HCT116 (cell line): ENCODE measurements around the gene GLIPR2. TPM values are rescaled to one million over a fixed set of nuclear protein-coding genes. Genes with fewer than 3 reads are reported as not detected.

Source experiments
- ATAC-seq: fragments of 200-7000 bp; cut with Tn5 transposase; 2 replicates; pipeline ENCODE4 v1.9.1; 2020; ENCODE audit warnings: mild to moderate bottlenecking, moderate library complexity
- BruUV-seq: library from RNA; stranded (reverse); fragments of 400-500 nt; replicated peaks from 2 replicates; lab custom pipeline; 2021; lab: Mats Ljungman, UMichigan
- CTCF ChIA-PET: fragments of 300-600 bp; sonication (Branson Sonifier 250); formaldehyde crosslinking; loops from one replicate; lab custom pipeline; 2021; ENCODE audit warnings: antibody characterized with exemption; lab: Charles Lee
- POLR2A ChIA-PET: fragments of 300-600, 350-600 bp; sonication (Branson Sonifier 250); formaldehyde crosslinking; loops from one replicate; lab custom pipeline; 2021; ENCODE audit warnings: antibody characterized with exemption; lab: Charles Lee
- RAD21 ChIA-PET, 2 experiments: fragments of 300-600 bp; sonication (Branson Sonifier 250); formaldehyde crosslinking; loops; one replicate each; lab custom pipeline; 2023; ENCODE audit warnings: low total read pairs in 2 of 2; ENCODE audit not compliant: uncharacterized antibody in 2 of 2, unreplicated experiment in 2 of 2, low non-redundant PET in 1 of 2; lab: Charles Lee
- DNase-seq: peaks from one replicate; pipeline ENCODE4 v3.0.0-alpha.2; 2010; ENCODE audit warnings: low read depth, low spot score
- H2AFZ ChIP-seq: fragments of 200-600 bp; shearing (Covaris generic), sonication (generic); 2 replicates; pipeline ENCODE4 v1.6.1; 2017; ENCODE audit warnings: low read depth, mixed run types, mixed read lengths, antibody characterized with exemption, low read length; ENCODE audit not compliant: poor library complexity, severe bottlenecking
- H3K27ac ChIP-seq: 2 replicates; pipeline ENCODE4 v1.5.1; 2012; ENCODE audit warnings: low read depth, low read length
- H3K27me3 ChIP-seq: fragments of 200-600 bp; sonication (generic); 2 replicates; pipeline ENCODE4 v1.6.1; 2016; ENCODE audit warnings: mixed run types, low read length, mixed read lengths; ENCODE audit not compliant: insufficient read depth
- H3K36me3 ChIP-seq, 2 experiments: fragments of 200-500 bp in 1 of 2; fragments of 200-600 bp in 1 of 2; sonication (Bioruptor generic) in 1 of 2; sonication (generic) in 1 of 2; 2 replicates each; pipeline versions ENCODE4 v1.5.1 to v1.6.1; 2014 to 2016; ENCODE audit warnings: low read length in 2 of 2, inconsistent platforms in 1 of 2, mixed read lengths in 1 of 2, mixed run types in 1 of 2; ENCODE audit not compliant: insufficient read depth in 2 of 2, control insufficient read depth in 1 of 2
- H3K4me1 ChIP-seq, 2 experiments: fragments of 200-600 bp in 1 of 2; sonication (generic) in 1 of 2; 2 replicates each; pipeline versions ENCODE4 v1.5.1 to v1.6.1; 2012 to 2017; ENCODE audit warnings: low read length in 2 of 2, inconsistent platforms in 1 of 2, mild to moderate bottlenecking in 1 of 2, mixed read lengths in 1 of 2, mixed run types in 1 of 2, moderate library complexity in 1 of 2; ENCODE audit not compliant: insufficient read depth in 2 of 2, control insufficient read depth in 1 of 2
- H3K4me2 ChIP-seq: fragments of 200-600 bp; sonication (generic); 2 replicates; pipeline ENCODE4 v1.6.1; 2017; ENCODE audit warnings: mixed run types, low read length, mixed read lengths
- H3K4me3 ChIP-seq, 2 experiments: fragments of 200-600 bp in 1 of 2; sonication (generic) in 1 of 2; replicated peaks in 1 of 2; 2 replicates each; pipeline ENCODE4 v1.5.1; 2011 to 2016; ENCODE audit warnings: low read length in 2 of 2, control low read depth in 1 of 2, low read depth in 1 of 2, mild to moderate bottlenecking in 1 of 2, mixed read lengths in 1 of 2, mixed run types in 1 of 2
- H3K79me2 ChIP-seq: fragments of 200-600 bp; sonication (generic); 2 replicates; pipeline ENCODE4 v1.6.1; 2017; ENCODE audit warnings: mild to moderate bottlenecking, mixed run types, low read length, moderate library complexity, mixed read lengths; ENCODE audit not compliant: insufficient read depth
- H3K9ac ChIP-seq: fragments of 200-600 bp; sonication (generic); 2 replicates; pipeline ENCODE4 v1.6.1; 2016; ENCODE audit warnings: low read length, mixed read lengths
- H3K9me2 ChIP-seq: fragments of 200-600 bp; sonication (generic), shearing (Covaris generic); 2 replicates; pipeline ENCODE4 v1.6.1; 2017; ENCODE audit warnings: mixed run types, mild to moderate bottlenecking, moderate library complexity; ENCODE audit not compliant: insufficient read depth
- H3K9me3 ChIP-seq, 2 experiments: fragments of 200-500 bp in 1 of 2; fragments of 200-600 bp in 1 of 2; sonication (Bioruptor generic) in 1 of 2; sonication (generic) in 1 of 2; 2 replicates each; pipeline ENCODE4 v1.6.1; 2014 to 2017; ENCODE audit warnings: low read length in 2 of 2, mixed read lengths in 2 of 2, inconsistent platforms in 1 of 2, low read depth in 1 of 2, mild to moderate bottlenecking in 1 of 2, mixed run types in 1 of 2, moderate library complexity in 1 of 2; ENCODE audit not compliant: control insufficient read depth in 1 of 2, insufficient read depth in 1 of 2
- H4K20me1 ChIP-seq: fragments of 200-600 bp; sonication (generic), shearing (Covaris generic); 2 replicates; pipeline ENCODE4 v1.6.1; 2017; ENCODE audit warnings: mixed run types, mild to moderate bottlenecking, moderate library complexity; ENCODE audit not compliant: insufficient read depth
- CBX3 ChIP-seq: IDR thresholded peaks from 2 replicates; pipeline ENCODE4 v1.6.1; 2012; ENCODE audit warnings: low read depth
- CEBPB ChIP-seq: IDR thresholded peaks from 2 replicates; pipeline ENCODE4 v1.6.1; 2012; ENCODE audit warnings: low read depth
- EGR1 ChIP-seq: IDR thresholded peaks from 2 replicates; pipeline ENCODE4 v1.6.1; 2012; ENCODE audit warnings: low read depth
- ELF1 ChIP-seq: IDR thresholded peaks from 2 replicates; pipeline ENCODE4 v1.6.1; 2012; ENCODE audit warnings: low read depth, borderline replicate concordance
- FOSL1 ChIP-seq: IDR thresholded peaks from 2 replicates; pipeline ENCODE4 v1.6.1; 2012; ENCODE audit warnings: low read depth
- JUND ChIP-seq: IDR thresholded peaks from 2 replicates; pipeline ENCODE4 v1.6.1; 2012
- MAX ChIP-seq: IDR thresholded peaks from 2 replicates; pipeline ENCODE4 v1.6.1; 2012
- POLR2AphosphoS5 ChIP-seq: IDR thresholded peaks from 2 replicates; pipeline ENCODE4 v1.6.1; 2011; ENCODE audit warnings: mild to moderate bottlenecking, low read depth, low read length, moderate library complexity
- REST ChIP-seq: IDR thresholded peaks from 2 replicates; pipeline ENCODE4 v1.6.1; 2012; ENCODE audit warnings: low read depth
- SIN3A ChIP-seq: IDR thresholded peaks from 2 replicates; pipeline ENCODE4 v1.6.1; 2012; ENCODE audit warnings: low read depth
- SP1 ChIP-seq: IDR thresholded peaks from 2 replicates; pipeline ENCODE4 v1.6.1; 2012; ENCODE audit warnings: low read depth
- SRF ChIP-seq: IDR thresholded peaks from 2 replicates; pipeline ENCODE4 v1.6.1; 2012; ENCODE audit warnings: low read depth
- YY1 ChIP-seq: IDR thresholded peaks from 2 replicates; pipeline ENCODE4 v1.6.1; 2011; ENCODE audit warnings: low read length, low read depth, moderate library complexity, mild to moderate bottlenecking; ENCODE audit not compliant: insufficient replicate concordance; ENCODE audit errors: extremely low read depth
- ZNF274 ChIP-seq: fragments of 200-500 bp; sonication (Bioruptor generic); IDR thresholded peaks from 2 replicates; pipeline ENCODE4 v1.6.1; 2014; ENCODE audit warnings: mild to moderate bottlenecking, low read depth, low read length, inconsistent platforms
- intact Hi-C: fragments of 100-400 bp; cut with micrococcal nuclease; formaldehyde crosslinking; loops from 2 replicates; pipeline ENCODE4 v1.10.0; 2022
- total RNA-seq: library from RNA; stranded (reverse); gene quantifications from one replicate; pipeline ENCODE4 v1.2.1, GENCODE V29; 2021; ENCODE audit not compliant: unreplicated experiment
- TF ChIP-seq, protein P1 (sequence below): IDR thresholded peaks from 2 replicates; pipeline ENCODE4 v1.6.1; 2012

GLIPR2 gene
- total RNA-seq, 1 experiment from 2014 or later: 14.5 TPM

DNA sequence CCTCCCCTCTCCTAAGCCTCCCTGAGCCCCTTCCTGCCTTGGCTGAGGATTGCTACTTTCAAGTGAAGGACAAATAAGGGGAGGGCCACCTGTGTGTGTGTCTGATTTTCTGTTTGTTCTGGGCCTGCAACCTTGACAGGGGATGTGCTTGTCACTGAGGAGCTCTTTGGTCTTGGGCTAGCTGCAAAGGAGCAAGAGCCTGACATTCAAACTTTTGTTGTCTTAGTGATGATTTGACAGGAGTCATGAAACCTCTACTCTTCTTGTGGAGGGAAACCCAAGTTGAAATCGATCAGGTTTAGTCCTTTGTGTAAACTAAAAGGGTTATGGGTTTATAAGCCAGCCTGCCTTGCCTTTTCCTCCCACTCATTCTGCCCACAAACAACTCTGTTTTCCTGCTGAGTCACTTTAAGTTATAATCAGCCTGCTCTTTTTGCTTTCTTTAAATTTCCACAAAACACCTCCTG, 71.0 kb downstream of the GLIPR2 start:
- no TSS peak for BruUV-seq
- ATAC-seq: no peak
- Histone ChIP-seq H4K20me1 (0 out of 2 replicates have a peak, but pooled peaks cover 3% of the 10 kb centered on the region), H3K36me3 (peaks cover 66 to 75% of the 10 kb centered on the region in 2 experiments; a peak in 3 of 4 replicates), H3K4me2 (no peak overlapping the region), H3K4me1 (no peaks in the 10 kb centered on the region), H3K9ac (no peak overlapping the region), H3K9me3 (no peaks in the 10 kb centered on the region), H2AFZ (no peak overlapping the region), H3K9me2 (no peaks in the 10 kb centered on the region), H3K79me2 (peaks cover 91% of the 10 kb centered on the region), H3K27me3 (no peaks in the 10 kb centered on the region), H3K27ac (no peak overlapping the region), H3K4me3 (no peak overlapping the region)
- CTCF ChIA-PET: no interaction called here
- no peak for DNase-seq
- intact Hi-C loops: no loop called here
- RAD21 ChIA-PET: no interaction called here
- TF ChIP-seq EGR1: no peak
- no peak for TF ChIP-seq SRF
- TF ChIP-seq, protein P1, sequence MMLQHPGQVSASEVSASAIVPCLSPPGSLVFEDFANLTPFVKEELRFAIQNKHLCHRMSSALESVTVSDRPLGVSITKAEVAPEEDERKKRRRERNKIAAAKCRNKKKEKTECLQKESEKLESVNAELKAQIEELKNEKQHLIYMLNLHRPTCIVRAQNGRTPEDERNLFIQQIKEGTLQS: no peak
- no peak for TF ChIP-seq SP1
- no peak for TF ChIP-seq CEBPB
- no peak for TF ChIP-seq SIN3A
- TF ChIP-seq ELF1: no peak
- no peak for TF ChIP-seq POLR2AphosphoS5
- no peak for TF ChIP-seq ZNF274
- POLR2A ChIA-PET: interaction anchor here (1.7 kb wide), 1 partner anchor 17 kb away, joined by 5 read pairs; the partner anchor contains the start of gene CLTA

DNA sequence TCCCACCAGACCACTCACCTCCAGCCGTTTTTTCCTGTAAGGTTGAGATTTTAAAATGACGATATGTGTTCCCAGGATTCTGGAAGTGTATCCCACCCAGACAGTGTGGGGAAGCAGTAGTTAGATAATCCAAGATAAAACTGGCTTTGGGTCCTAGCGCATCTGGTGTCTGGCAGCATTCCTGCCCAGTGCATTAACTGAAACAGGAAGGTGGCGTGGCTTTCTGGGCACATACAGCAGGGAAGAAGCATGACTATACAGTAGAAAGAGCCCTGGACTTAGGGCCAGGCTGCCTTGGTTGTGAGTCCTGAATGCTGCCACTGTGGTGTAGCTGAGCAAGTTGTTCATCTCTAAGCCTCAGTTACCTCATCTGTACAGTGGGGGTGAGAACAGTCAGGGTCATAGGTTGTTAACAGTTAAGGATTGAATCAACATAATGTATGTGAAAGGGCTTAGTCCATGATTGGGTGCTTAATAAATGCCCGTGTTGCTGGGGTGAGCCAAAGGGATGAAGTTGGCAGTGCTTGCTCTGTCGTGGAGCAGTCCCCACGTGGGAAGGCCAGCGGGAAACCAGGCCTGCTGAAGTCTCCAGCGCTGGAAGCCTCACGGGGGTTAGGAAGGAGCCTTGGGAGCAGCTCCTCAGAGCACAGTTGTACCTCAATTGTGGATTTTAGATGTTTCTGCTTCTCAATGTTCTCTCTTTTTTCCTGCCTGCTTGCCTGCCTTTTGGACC, 72.2 kb downstream of the GLIPR2 start:
- RAD21 ChIA-PET: no interaction called here
- no peak overlapping the region for H3K4me2 ChIP-seq
- no peak overlapping the region for H3K9ac ChIP-seq
- no peaks in the 10 kb centered on the region for H3K9me2 ChIP-seq
- no peak overlapping the region for H3K4me3 ChIP-seq
- no peak for DNase-seq
- H4K20me1 ChIP-seq: 0 out of 2 replicates have a peak, but pooled peaks cover 3% of the 10 kb centered on the region
- TF ChIP-seq MAX (no peak), JUND (no peak), SIN3A (no peak), YY1 (no peak), FOSL1 (no peak), REST (no peak), ZNF274 (no peak), CBX3 (no peak)
- TF ChIP-seq, protein P1: no peak
- no TSS peak for BruUV-seq
- CTCF ChIA-PET: no interaction called here
- H3K9me3 ChIP-seq: no peaks in the 10 kb centered on the region
- H3K27ac ChIP-seq: no peak overlapping the region
- ATAC-seq: no peak
- H3K27me3 ChIP-seq: no peaks in the 10 kb centered on the region
- H2AFZ ChIP-seq: no peak overlapping the region
- intact Hi-C loops: no loop called here
- no peaks in the 10 kb centered on the region for H3K4me1 ChIP-seq
- peaks cover 61 to 70% of the 10 kb centered on the region in 2 experiments for H3K36me3 ChIP-seq
- POLR2A ChIA-PET: interaction anchor here (1.7 kb wide), 1 partner anchor 18 kb away, joined by 5 read pairs; the partner anchor contains the start of gene CLTA
- H3K79me2 ChIP-seq: peaks cover 94% of the 10 kb centered on the region
